ENCODE measurements around the gene SLC1A5.
A peak's percentile ranks its signal among the peaks of the same experiment; 100 is the strongest.

The SLC1A5 gene

GRCh38 chr19:46788262-46788967 is at the start of gene SLC1A5:
Gene SLC1A5, minus strand, starts transcription at chr19:46788594. Its CDS starts 629 bp downstream, at chr19:46787965.
- peak within 1 kb of the TSS; percentile 57 for H3K4me3 ChIP-seq (ENCODE audit: low read depth, low read length)
- H3K4me1 ChIP-seq (ENCODE audit: control insufficient read depth, insufficient read depth, low read length): peaks cover 24% of the 10 kb centered on the region
- ChIA-PET POLR2A (interaction anchor here (0.6 to 3.7 kb wide), 45 partner anchors 8 to 921 kb away, joined by 3 to 50 read pairs (median 4); partner anchors contain the start of genes AP2S1, ARHGAP35, CALM3 and CCDC9), CTCF (interaction anchor here (0.5 to 3.9 kb wide), 11 partner anchors 21 to 250 kb away, joined by 3 to 25 read pairs (median 4); no protein-coding TSS in a partner anchor)
- peak within 1 kb of the TSS; percentile 96 for H3K27ac ChIP-seq (ENCODE audit: extremely low read depth, low read depth, low read length)
- H3K36me3 ChIP-seq (ENCODE audit: control insufficient read depth in 2 of 2, insufficient read depth in 1 of 2, low read length in 2 of 2): peaks cover 12 to 26% of the 10 kb centered on the region in 2 experiments; a peak in 2 of 3 replicates
- no peaks in the 10 kb centered on the region for H3K9me3 ChIP-seq (ENCODE audit: control insufficient read depth, insufficient read depth, low read depth, low read length)
- TF ChIP-seq ZNF335 (tag by site-specific recombination; conservative IDR thresholded peaks at IDR 0.05) (peak; percentile 50), ZBTB11 (tag by site-specific recombination; conservative IDR thresholded peaks at IDR 0.05; ENCODE audit: low read depth) (peak; percentile 57), ZNF366 (tag by site-specific recombination; conservative IDR thresholded peaks at IDR 0.05) (no peak), ZNF530 (tag by site-specific recombination; IDR thresholded peaks at IDR 0.05; ENCODE audit: low read depth) (no peak), ZNF843 (tag by site-specific recombination; IDR thresholded peaks at IDR 0.05) (0 out of 2 replicates have a peak, but pooled peaks have one; percentile 20), ZNF704 (tag by site-specific recombination; IDR thresholded peaks at IDR 0.05) (no peak), IKZF3 (tag by site-specific recombination; IDR thresholded peaks at IDR 0.05) (peak; percentile 28; the same call in 1 of the 2 replicates), ZNF830 (tag by site-specific recombination; IDR thresholded peaks at IDR 0.05; ENCODE audit: low read depth) (no peak), ZBTB8A (tag by site-specific recombination; IDR thresholded peaks at IDR 0.05) (peak; percentile 82), REST (tag by site-specific recombination; IDR thresholded peaks at IDR 0.05) (no peak), OVOL3 (tag by site-specific recombination; IDR thresholded peaks at IDR 0.05) (0 out of 2 replicates have a peak, but pooled peaks have one; percentile 54), YY2 (tag by site-specific recombination; IDR thresholded peaks at IDR 0.05) (peak; percentile 35; the same call in 1 of the 2 replicates), ZNF510 (tag by site-specific recombination; IDR thresholded peaks at IDR 0.05; ENCODE audit: insufficient replicate concordance) (no peak), ZFP3 (tag by site-specific recombination; IDR thresholded peaks at IDR 0.05; ENCODE audit: low read depth) (no peak), SP2 (tag by site-specific recombination; IDR thresholded peaks at IDR 0.05) (peak; percentile 94), TSHZ1 (tag by site-specific recombination; IDR thresholded peaks at IDR 0.05; ENCODE audit: borderline replicate concordance) (no peak), AEBP2 (tag by site-specific recombination; IDR thresholded peaks at IDR 0.05; ENCODE audit: borderline replicate concordance) (no peak), ZBTB17 (tag by site-specific recombination; IDR thresholded peaks at IDR 0.05) (peak; percentile 37; the same call in 1 of the 2 replicates), PATZ1 (tag by site-specific recombination; IDR thresholded peaks at IDR 0.05) (peak; percentile 62), ZNF112 (tag by site-specific recombination; IDR thresholded peaks at IDR 0.05) (no peak)

Measured in HEK293 (cell line).